T-helper 17 cell (primary cell): Measurements from ENCODE around the gene NPW. TPM values are rescaled to one million over a fixed set of nuclear protein-coding genes. Genes with fewer than 3 reads are reported as not detected.

Source experiments
- ATAC-seq: fragments of 150-1000 bp; cut with Tn5 transposase; 2 replicates; pipeline ENCODE4 v1.10.0; 2021; ENCODE audit warnings: mild to moderate bottlenecking, moderate library complexity
- DNase-seq, 3 donors: peaks; one replicate each; pipeline versions ENCODE4 v3.0.0 to v3.0.0-alpha.2; 2020 to 2021
- H3K9me3 ChIP-seq: one replicate; pipeline ENCODE4 v1.7.0; 2013; ENCODE audit warnings: low read length, mild to moderate bottlenecking; ENCODE audit not compliant: control insufficient read depth, poor library complexity, severe bottlenecking
- H3K27ac Mint-ChIP-seq: one replicate; pipeline ENCODE4 v1.8.0; 2022; ENCODE audit warnings: mild to moderate bottlenecking, moderate library complexity, mixed read lengths
- H3K27me3 Mint-ChIP-seq: one replicate; pipeline ENCODE4 v1.8.0; 2022; ENCODE audit warnings: mixed read lengths
- H3K36me3 Mint-ChIP-seq: one replicate; pipeline ENCODE4 v1.8.0; 2022; ENCODE audit warnings: low read depth, mixed read lengths
- H3K4me1 Mint-ChIP-seq: one replicate; pipeline ENCODE4 v1.8.0; 2022; ENCODE audit warnings: mild to moderate bottlenecking, mixed read lengths
- H3K4me3 Mint-ChIP-seq: one replicate; pipeline ENCODE4 v1.8.0; 2022; ENCODE audit warnings: mild to moderate bottlenecking, moderate library complexity, mixed read lengths
- total RNA-seq, 4 donors: library from RNA in 2 of 4; stranded (reverse) in 2 of 4; gene quantifications; one replicate each; pipeline ENCODE4 v1.2.3 and lab custom pipeline; 2022 to 2026

NPW gene
- total RNA-seq, 2 donors from 2014 or later = 2.0 TPM; not detected in 1

- Mint-ChIP-seq H3K27me3 (no peaks in the 10 kb centered on the region), H3K27ac (no peak overlapping the region), H3K4me1 (peaks cover 4% of the 10 kb centered on the region), H3K4me3 (no peak overlapping the region), H3K36me3 (no peaks in the 10 kb centered on the region)
- H3K9me3 ChIP-seq = no peaks in the 10 kb centered on the region
- ATAC-seq = no peak
- DNase-seq = no peak
Measured at GRCh38 chr16:2058420-2058819, 38.8 kb downstream of the NPW start.

DNA sequence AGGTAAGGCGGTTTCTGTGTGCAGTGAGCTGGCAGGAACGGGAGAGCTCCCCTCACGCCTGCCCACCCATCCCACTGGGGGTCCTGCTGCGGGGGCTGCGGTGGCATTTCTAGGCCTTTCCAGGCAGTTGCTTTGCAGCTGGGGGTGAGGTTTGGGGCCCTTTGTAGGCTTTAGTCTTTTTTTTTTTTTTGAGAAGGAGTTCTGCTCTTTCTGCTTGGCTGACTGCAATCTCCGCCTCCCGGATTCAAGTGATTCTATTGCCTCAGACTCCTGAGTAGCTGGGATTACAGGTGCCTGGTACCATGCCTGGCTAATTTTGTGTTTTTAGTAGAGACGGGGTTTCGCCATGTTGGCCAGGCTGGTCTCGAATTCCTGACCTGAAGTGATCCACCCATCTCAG lies 39.3 kb downstream of the NPW start:
- ATAC-seq = no peak
- DNase-seq = no peak
- Mint-ChIP-seq H3K36me3 (peaks cover 2% of the 10 kb centered on the region), H3K4me1 (peaks cover 4% of the 10 kb centered on the region), H3K27me3 (no peaks in the 10 kb centered on the region), H3K4me3 (no peak overlapping the region), H3K27ac (no peak overlapping the region)
- no peaks in the 10 kb centered on the region for H3K9me3 ChIP-seq

DNA sequence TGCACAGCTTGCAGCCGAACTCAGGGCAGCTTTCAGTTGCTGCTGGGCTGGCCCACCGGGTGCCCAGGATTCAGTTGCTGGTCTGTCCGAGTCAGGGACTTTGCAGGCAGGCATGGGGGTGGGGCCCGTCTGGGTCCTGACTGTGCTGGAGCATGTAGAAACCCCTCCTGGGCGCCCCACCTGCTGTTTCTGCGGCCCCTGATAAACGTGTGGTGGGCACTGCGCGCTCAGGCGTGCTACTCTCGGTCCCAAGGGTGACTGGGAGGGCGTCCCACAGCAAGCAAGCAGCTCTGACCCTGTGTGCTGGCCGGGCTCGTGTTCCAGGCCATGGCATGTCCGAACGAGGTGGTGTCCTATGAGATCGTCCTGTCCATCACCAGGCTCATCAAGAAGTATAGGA lies 40.8 kb downstream of the NPW start:
- no peak overlapping the region for H3K4me3 Mint-ChIP-seq
- H3K36me3 Mint-ChIP-seq = peaks cover 2% of the 10 kb centered on the region
- ATAC-seq = no peak

DNA sequence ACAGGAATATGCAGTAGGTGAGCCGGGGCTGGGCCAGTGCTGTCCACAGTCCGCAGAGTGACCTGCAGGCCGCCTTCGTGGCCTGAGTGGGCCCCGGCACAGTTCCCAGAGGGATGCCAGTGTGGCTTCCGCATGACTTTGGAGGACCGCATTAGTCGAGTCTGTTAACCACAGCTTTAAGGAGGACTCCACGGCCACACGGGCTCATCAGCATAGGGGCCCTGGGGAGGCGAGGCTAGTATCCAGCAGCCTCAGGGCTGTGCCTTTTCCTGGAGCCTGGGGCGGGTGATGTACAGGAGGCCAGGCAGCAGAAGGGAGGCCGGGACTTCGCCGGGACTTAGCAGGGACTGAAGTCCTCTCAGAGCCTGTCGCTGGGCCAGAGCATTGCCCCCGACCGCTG lies 41.4 kb downstream of the NPW start:
- Mint-ChIP-seq H3K4me3 (no peak overlapping the region), H3K27me3 (no peaks in the 10 kb centered on the region), H3K36me3 (peaks cover 2% of the 10 kb centered on the region), H3K27ac (no peak overlapping the region), H3K4me1 (peaks cover 2% of the 10 kb centered on the region)
- ATAC-seq (no peak), DNase-seq (no peak)
- no peaks in the 10 kb centered on the region for H3K9me3 ChIP-seq

More for the DNA sequence above, 40.8 kb downstream of the NPW start:
- no peaks in the 10 kb centered on the region for H3K9me3 ChIP-seq
- Mint-ChIP-seq H3K27ac (no peak overlapping the region), H3K4me1 (peaks cover 4% of the 10 kb centered on the region), H3K27me3 (no peaks in the 10 kb centered on the region)
- no peak for DNase-seq

GRCh38 chr16:2061526-2061925 lies 41.9 kb downstream of the NPW start:
- H3K4me3 Mint-ChIP-seq = no peak overlapping the region
- no peaks in the 10 kb centered on the region for H3K9me3 ChIP-seq
- ATAC-seq (no peak), DNase-seq (no peak)
- peaks cover 2% of the 10 kb centered on the region for H3K4me1 Mint-ChIP-seq
- peaks cover 2% of the 10 kb centered on the region for H3K36me3 Mint-ChIP-seq
- no peak overlapping the region for H3K27ac Mint-ChIP-seq
- H3K27me3 Mint-ChIP-seq = no peaks in the 10 kb centered on the region

DNA sequence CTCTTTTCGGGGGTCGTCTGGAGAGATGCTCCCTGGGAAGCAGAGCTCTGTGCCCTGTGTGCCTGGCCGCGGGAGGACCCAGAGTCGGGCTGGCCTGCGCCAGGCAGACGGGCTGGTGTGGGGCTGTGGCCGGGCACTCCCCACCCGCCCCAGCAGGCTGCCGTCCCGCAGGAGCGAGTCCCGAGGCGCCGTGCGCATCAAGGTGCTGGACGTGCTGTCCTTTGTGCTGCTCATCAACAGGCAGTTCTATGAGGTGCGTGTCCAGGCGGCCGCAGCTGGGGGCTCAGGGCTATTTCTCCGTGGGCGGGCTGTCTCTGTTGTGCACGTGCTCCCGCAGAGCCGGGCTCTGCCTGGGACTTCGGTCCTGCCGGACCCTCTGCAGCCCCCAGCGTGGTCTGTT lies 43.2 kb downstream of the NPW start:
- Mint-ChIP-seq H3K4me1 (peaks cover 2% of the 10 kb centered on the region), H3K27ac (no peak overlapping the region), H3K36me3 (peaks cover 2% of the 10 kb centered on the region), H3K4me3 (no peak overlapping the region), H3K27me3 (no peaks in the 10 kb centered on the region)
- ATAC-seq (no peak), DNase-seq (no peak)
- H3K9me3 ChIP-seq = no peaks in the 10 kb centered on the region

GRCh38 chr16:2063861-2064260 lies 44.3 kb downstream of the NPW start:
- no peak overlapping the region for H3K4me3 Mint-ChIP-seq
- H3K27ac Mint-ChIP-seq = no peak overlapping the region
- peaks cover 2% of the 10 kb centered on the region for H3K36me3 Mint-ChIP-seq
- no peaks in the 10 kb centered on the region for H3K9me3 ChIP-seq
- no peak for DNase-seq
- H3K4me1 Mint-ChIP-seq = no peaks in the 10 kb centered on the region
- ATAC-seq = no peak
- H3K27me3 Mint-ChIP-seq = no peaks in the 10 kb centered on the region

DNA sequence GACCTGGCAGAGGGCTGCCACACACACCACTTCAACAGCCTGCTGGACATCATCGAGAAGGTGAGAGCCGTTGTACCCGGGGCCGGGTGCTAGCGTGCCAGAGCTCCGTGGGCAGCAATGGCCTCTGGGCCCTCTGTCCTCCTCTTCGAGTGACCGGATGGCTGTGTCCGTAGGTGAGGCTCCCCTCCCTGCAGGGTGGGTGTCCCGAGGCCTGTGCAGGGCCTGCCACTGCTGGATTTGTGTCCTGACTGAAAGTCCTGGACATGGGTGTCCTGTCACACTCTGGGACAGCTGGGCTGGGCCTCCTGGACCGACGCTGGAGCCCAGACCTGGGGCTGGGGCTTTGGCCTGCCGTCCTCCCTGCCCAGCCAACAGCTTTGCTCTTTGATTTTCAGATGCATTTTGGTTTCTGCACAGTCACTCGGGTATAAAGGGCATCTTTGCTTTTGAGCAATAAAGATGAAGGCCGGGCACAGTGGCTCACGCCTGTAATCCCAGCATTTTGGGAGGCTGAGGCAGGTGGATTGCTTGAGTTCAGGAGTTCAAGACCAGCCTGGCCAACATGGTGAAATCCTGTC lies 44.9 kb downstream of the NPW start:
- H3K9me3 ChIP-seq = no peaks in the 10 kb centered on the region
- no peaks in the 10 kb centered on the region for H3K4me1 Mint-ChIP-seq
- H3K27me3 Mint-ChIP-seq = no peaks in the 10 kb centered on the region
- no peak for DNase-seq
- H3K27ac Mint-ChIP-seq = no peak overlapping the region
- H3K36me3 Mint-ChIP-seq = peaks cover 2% of the 10 kb centered on the region
- no peak overlapping the region for H3K4me3 Mint-ChIP-seq
- no peak for ATAC-seq

GRCh38 chr16:2066139-2066538 lies 46.6 kb downstream of the NPW start:
- DNase-seq = no peak
- no peaks in the 10 kb centered on the region for H3K27me3 Mint-ChIP-seq
- no peak overlapping the region for H3K4me3 Mint-ChIP-seq
- H3K9me3 ChIP-seq = no peaks in the 10 kb centered on the region
- no peak for ATAC-seq
- H3K36me3 Mint-ChIP-seq = peaks cover 2% of the 10 kb centered on the region
- no peak overlapping the region for H3K27ac Mint-ChIP-seq
- H3K4me1 Mint-ChIP-seq = no peaks in the 10 kb centered on the region

Other genes with a start within 250 kb of the NPW start
- gene NME3, start 248.2 kb upstream of the NPW start, total RNA-seq = 10 to 100 TPM; 54.0 to 61.9 TPM
- 10 to 100 TPM; 30.6 to 30.8 TPM for gene EME2, start 247.0 kb upstream of the NPW start, total RNA-seq
- 10 to 100 TPM; 45.1 to 57.5 TPM for gene MRPS34, start 246.7 kb upstream of the NPW start, total RNA-seq
- 100 to 1,000 TPM in 1 of 2 donors, 10 to 100 TPM in 1; 92.2 to 101 TPM for gene SPSB3, start 237.2 kb upstream of the NPW start, total RNA-seq
- 10 to 100 TPM; 41.7 to 44.9 TPM for gene NUBP2, start 236.8 kb upstream of the NPW start, total RNA-seq
- under 1 TPM; 0.25 to 0.55 TPM for gene IGFALS, start 226.1 kb upstream of the NPW start, total RNA-seq
- 10 to 100 TPM; 35.8 to 37.9 TPM for gene HAGH, start 193.0 kb upstream of the NPW start, total RNA-seq
- 1 to 10 TPM; 6.1 to 7.9 TPM for gene FAHD1, start 192.6 kb upstream of the NPW start, total RNA-seq
- not detected for gene MEIOB, start 147.6 kb upstream of the NPW start, total RNA-seq
- gene HS3ST6, start 101.4 kb upstream of the NPW start, total RNA-seq = not detected
- gene MSRB1, start 76.6 kb upstream of the NPW start, total RNA-seq = 1 to 10 TPM; 3.8 to 4.9 TPM
- gene RPL3L, start 65.1 kb upstream of the NPW start, total RNA-seq = not detected
- 10 to 100 TPM; 57.7 to 58.1 TPM for gene NDUFB10, start 60.2 kb upstream of the NPW start, total RNA-seq
- gene RPS2, start 55.0 kb upstream of the NPW start, total RNA-seq = 1,000 to 10,000 TPM; 3,200 to 3,361 TPM
- gene RNF151, start 52.9 kb upstream of the NPW start, total RNA-seq = not detected
- gene TBL3, start 47.7 kb upstream of the NPW start, total RNA-seq = 10 to 100 TPM; 19.5 to 20.8 TPM
- gene NOXO1, start 38.3 kb upstream of the NPW start, total RNA-seq = under 1 TPM; 0.40 to 0.78 TPM
- 10 to 100 TPM; 16.2 to 22.1 TPM for gene GFER, start 35.6 kb upstream of the NPW start, total RNA-seq
- gene SYNGR3, start 29.8 kb upstream of the NPW start, total RNA-seq = 1 to 10 TPM; 7.3 to 8.1 TPM
- 10 to 100 TPM; 45.2 to 46.7 TPM for gene ZNF598, start 10.0 kb upstream of the NPW start, total RNA-seq
- gene NHERF2, start 7.1 kb downstream of the NPW start, total RNA-seq = 1 to 10 TPM; 2.2 to 3.9 TPM
- gene NTHL1, start 28.0 kb downstream of the NPW start, total RNA-seq = 1 to 10 TPM; 6.7 to 6.8 TPM
- 100 to 1,000 TPM; 123 TPM for gene TSC2, start 28.2 kb downstream of the NPW start, total RNA-seq
- 10 to 100 TPM; 86.6 to 88.9 TPM for gene PKD1, start 116.1 kb downstream of the NPW start, total RNA-seq
- under 1 TPM; 0.21 to 0.57 TPM for gene RAB26, start 128.8 kb downstream of the NPW start, total RNA-seq
- gene TRAF7, start 136.0 kb downstream of the NPW start, total RNA-seq = 10 to 100 TPM; 32.4 to 35.0 TPM
- gene CASKIN1, start 176.8 kb downstream of the NPW start, total RNA-seq = under 1 TPM in 1 of 2 donors, not detected in 1; 0.05 TPM
- 10 to 100 TPM; 28.2 to 31.4 TPM for gene MLST8, start 185.7 kb downstream of the NPW start, total RNA-seq
- gene BRICD5, start 191.1 kb downstream of the NPW start, total RNA-seq = 1 to 10 TPM; 2.6 to 4.0 TPM
- 1 to 10 TPM; 7.8 to 9.2 TPM for gene PGP, start 195.1 kb downstream of the NPW start, total RNA-seq
- gene E4F1, start 203.8 kb downstream of the NPW start, total RNA-seq = 10 to 100 TPM; 32.0 to 33.6 TPM
- gene DNASE1L2, start 216.7 kb downstream of the NPW start, total RNA-seq = under 1 TPM; 0.37 to 0.42 TPM
- gene ECI1, start 231.8 kb downstream of the NPW start, total RNA-seq = 10 to 100 TPM; 15.2 TPM
- gene RNPS1, start 248.3 kb downstream of the NPW start, total RNA-seq = 100 to 1,000 TPM; 204 to 224 TPM